ENCODE measurements around the gene OBSL1. TPM values are rescaled to one million over a fixed set of nuclear protein-coding genes. Genes with fewer than 3 reads are reported as not detected.

The OBSL1 gene
- total RNA-seq, 1 donor from 2014 or later, result 122 TPM

DNA sequence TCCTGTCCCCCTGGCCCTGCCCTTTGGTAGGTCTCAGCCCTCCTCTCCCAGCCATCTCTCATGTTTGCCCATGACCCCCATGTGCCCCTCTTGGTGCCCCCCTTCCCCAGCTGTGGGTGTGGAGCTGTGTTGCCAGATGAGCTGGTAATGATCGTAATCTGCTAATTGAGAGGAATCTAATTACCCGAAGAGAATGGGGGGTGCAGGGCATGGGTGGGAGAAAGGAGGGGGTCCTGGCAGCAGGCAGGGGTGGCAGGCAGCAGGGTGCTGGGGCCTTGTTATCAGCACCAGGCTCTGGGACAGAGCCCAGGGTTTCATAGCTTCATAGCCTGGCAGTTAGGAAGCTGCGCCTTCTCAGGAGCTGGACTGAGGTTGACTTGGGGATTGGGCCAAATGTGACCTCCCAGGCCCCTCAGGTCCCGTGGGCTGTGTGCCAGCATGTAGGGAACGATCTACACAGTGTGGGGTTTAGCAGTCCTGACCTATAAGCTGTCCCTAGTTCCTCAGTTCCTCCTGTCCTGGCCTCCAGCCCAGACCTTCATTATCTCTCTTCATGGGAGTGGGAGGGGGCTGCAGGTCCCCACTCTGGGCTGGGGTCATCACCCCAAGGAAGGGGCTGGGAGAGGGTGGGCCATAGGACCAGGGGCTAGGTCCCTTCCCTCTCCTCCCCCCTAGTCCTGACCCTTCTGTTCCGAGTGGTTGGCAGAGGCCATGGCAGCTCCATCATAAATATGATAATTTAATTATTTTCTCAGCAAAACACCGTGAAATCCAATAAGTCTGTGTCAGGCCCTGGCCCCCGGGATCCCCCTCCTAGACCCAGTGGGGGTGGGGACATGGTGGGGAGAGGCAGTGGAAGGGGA, 63.5 kb downstream of the OBSL1 start:
- peaks cover 29% of the 10 kb centered on the region for H3K4me1 Mint-ChIP-seq

DNA sequence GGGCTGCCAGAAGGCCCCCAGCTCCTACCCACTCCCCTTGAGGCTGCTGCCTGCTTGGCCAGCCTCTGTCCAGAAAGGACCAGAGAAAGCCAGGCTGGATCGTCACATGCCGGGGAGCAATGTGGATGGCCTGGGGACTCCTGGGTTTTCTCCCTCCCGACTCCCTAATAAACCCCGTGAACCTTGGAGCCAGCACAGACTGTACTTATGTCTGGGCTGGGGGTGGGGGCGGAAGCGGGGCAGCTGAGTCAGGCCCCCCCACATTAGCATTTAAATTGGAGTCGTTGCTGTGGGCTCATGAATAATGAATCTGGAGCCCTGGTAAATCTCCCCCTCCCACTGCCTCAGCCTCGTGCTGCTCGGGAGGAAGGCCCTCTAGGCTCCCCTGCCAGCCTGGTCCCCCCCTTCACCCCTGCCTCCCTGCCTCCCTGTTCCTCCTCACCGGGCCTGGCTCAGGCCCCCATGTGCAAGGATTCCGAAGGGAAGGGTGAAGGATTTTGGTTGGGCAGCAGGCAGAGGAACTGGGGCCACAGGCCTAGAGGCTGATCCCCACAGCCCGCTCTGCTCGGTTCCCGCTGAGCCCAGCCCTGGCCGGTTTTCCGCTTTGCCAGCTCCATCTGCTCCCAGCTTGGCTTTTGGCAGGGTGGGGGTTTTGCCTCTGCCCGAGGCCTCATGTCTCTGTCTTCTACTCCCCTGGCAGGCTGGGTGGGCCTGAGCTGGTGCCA, 64.4 kb downstream of the OBSL1 start:
- DNase-seq (ENCODE audit: low read depth, low spot score), result no peak
- Mint-ChIP-seq H3K36me3 (ENCODE audit: low read depth) (no peaks in the 10 kb centered on the region), H3K27me3 (ENCODE audit: low read depth) (peaks cover 12% of the 10 kb centered on the region), H3K9me3 (no peaks in the 10 kb centered on the region), H3K27ac (ENCODE audit: unreplicated experiment) (peak overlapping the region; percentile 40), H3K4me1 (peaks cover 23% of the 10 kb centered on the region), H3K4me3 (no peak overlapping the region)
- TF ChIP-seq, protein P1, sequence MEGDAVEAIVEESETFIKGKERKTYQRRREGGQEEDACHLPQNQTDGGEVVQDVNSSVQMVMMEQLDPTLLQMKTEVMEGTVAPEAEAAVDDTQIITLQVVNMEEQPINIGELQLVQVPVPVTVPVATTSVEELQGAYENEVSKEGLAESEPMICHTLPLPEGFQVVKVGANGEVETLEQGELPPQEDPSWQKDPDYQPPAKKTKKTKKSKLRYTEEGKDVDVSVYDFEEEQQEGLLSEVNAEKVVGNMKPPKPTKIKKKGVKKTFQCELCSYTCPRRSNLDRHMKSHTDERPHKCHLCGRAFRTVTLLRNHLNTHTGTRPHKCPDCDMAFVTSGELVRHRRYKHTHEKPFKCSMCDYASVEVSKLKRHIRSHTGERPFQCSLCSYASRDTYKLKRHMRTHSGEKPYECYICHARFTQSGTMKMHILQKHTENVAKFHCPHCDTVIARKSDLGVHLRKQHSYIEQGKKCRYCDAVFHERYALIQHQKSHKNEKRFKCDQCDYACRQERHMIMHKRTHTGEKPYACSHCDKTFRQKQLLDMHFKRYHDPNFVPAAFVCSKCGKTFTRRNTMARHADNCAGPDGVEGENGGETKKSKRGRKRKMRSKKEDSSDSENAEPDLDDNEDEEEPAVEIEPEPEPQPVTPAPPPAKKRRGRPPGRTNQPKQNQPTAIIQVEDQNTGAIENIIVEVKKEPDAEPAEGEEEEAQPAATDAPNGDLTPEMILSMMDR (conservative IDR thresholded peaks at IDR 0.05), result no peak

More for the DNA sequence above, 63.5 kb downstream of the OBSL1 start:
- TF ChIP-seq, protein P1 (conservative IDR thresholded peaks at IDR 0.05), result no peak
- Mint-ChIP-seq H3K27ac (ENCODE audit: unreplicated experiment) (no peak overlapping the region), H3K27me3 (ENCODE audit: low read depth) (peaks cover 17% of the 10 kb centered on the region), H3K4me3 (no peak overlapping the region), H3K36me3 (ENCODE audit: low read depth) (no peaks in the 10 kb centered on the region), H3K9me3 (no peaks in the 10 kb centered on the region)
- no peak for DNase-seq (ENCODE audit: low read depth, low spot score)

DNA sequence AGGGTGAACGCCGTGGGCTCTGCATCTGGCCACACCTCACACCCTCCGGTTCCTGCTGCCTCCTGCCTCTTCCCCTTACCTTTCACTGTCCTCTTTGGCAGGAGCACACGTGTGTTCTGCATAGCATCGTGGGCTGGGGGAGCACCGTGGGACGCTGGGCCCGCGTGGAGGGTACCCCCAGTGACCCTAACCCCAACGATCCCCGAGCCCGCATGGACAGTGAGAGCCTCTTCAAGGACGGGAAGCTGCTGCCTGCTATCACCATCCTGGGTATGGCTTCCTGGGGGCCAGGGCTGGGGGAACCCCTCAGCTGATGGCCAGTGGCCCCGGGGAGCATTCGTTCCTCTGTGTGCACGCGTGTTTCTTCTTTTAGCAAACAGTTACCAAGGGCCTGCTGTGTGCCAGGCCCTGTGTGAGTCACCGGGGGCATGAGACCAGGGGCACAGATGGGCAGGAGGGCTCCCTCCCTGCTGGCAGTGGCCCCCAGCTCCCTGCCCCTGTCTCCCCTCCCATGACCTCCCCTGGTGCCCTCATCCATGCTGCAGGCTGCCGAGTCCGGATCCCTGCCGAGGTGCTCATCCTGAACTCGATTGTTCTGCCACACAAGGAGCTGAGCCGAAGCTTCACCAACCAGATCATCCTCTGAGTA, 65.1 kb downstream of the OBSL1 start:
- peaks cover 22% of the 10 kb centered on the region for H3K4me1 Mint-ChIP-seq
- peak overlapping the region; percentile 40 for H3K27ac Mint-ChIP-seq (ENCODE audit: unreplicated experiment)
- H3K4me3 Mint-ChIP-seq, result no peak overlapping the region
- TF ChIP-seq, protein P1 (conservative IDR thresholded peaks at IDR 0.05), result no peak
- no peak for DNase-seq (ENCODE audit: low read depth, low spot score)
- H3K36me3 Mint-ChIP-seq (ENCODE audit: low read depth), result no peaks in the 10 kb centered on the region
- no peaks in the 10 kb centered on the region for H3K9me3 Mint-ChIP-seq
- peaks cover 9% of the 10 kb centered on the region for H3K27me3 Mint-ChIP-seq (ENCODE audit: low read depth)

DNA sequence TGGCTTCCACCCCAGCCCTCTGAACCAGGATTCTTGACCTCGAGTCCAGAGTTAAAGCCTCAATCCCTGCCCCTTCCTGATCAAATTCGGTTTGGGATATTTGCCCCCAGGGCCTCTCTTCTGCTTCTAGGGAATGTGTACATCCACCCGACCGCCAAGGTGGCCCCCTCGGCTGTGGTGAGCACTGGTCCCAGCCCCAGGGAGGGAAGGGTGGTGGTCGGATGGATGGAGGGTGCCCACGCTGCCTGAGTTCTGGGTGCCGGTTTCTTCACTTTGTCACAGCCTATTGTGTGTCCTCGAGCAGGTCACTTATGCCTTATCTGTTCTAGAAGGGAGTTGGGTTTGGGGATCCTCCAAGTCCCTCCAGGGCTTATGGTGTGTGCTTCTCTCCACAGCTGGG, 65.8 kb downstream of the OBSL1 start:
- Mint-ChIP-seq H3K9me3 (no peaks in the 10 kb centered on the region), H3K4me1 (peaks cover 22% of the 10 kb centered on the region), H3K36me3 (ENCODE audit: low read depth) (no peaks in the 10 kb centered on the region), H3K27me3 (ENCODE audit: low read depth) (peaks cover 9% of the 10 kb centered on the region), H3K27ac (ENCODE audit: unreplicated experiment) (no peak overlapping the region), H3K4me3 (no peak overlapping the region)
- TF ChIP-seq, protein P1 (conservative IDR thresholded peaks at IDR 0.05), result no peak
- no peak for DNase-seq (ENCODE audit: low read depth, low spot score)

DNA sequence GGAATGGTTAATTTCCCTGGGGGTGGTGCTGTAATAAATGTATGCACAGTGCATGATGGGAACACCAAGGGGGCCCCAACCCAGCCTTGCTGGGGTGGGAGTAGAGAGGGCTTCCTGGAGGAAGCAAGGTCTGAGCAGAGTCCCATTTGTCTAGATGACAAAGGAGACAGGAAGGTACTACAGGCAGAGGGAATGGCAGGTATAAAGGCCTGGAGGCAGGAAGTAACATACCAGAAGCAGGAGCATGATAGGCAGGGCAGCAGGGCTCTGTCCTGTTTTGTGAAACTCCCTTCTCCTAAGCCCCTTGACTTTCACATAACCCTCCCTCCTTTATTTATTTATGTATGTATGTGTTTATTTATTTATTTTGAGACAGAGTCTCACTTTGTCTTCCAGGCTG, 68.7 kb downstream of the OBSL1 start:
- Mint-ChIP-seq H3K36me3 (ENCODE audit: low read depth) (no peaks in the 10 kb centered on the region), H3K4me3 (no peak overlapping the region), H3K4me1 (peaks cover 32% of the 10 kb centered on the region), H3K9me3 (no peaks in the 10 kb centered on the region), H3K27me3 (ENCODE audit: low read depth) (peaks cover 10% of the 10 kb centered on the region), H3K27ac (ENCODE audit: unreplicated experiment) (no peak overlapping the region)
- DNase-seq (ENCODE audit: low read depth, low spot score), result no peak
- TF ChIP-seq, protein P1 (conservative IDR thresholded peaks at IDR 0.05), result no peak

Measured in neural crest cell (in vitro differentiated cells).